Measurements from ENCODE around the gene CYP4F12. TPM values are rescaled to one million over a fixed set of nuclear protein-coding genes. Genes with fewer than 3 reads are reported as not detected.

Gene CYP4F12, protein sequence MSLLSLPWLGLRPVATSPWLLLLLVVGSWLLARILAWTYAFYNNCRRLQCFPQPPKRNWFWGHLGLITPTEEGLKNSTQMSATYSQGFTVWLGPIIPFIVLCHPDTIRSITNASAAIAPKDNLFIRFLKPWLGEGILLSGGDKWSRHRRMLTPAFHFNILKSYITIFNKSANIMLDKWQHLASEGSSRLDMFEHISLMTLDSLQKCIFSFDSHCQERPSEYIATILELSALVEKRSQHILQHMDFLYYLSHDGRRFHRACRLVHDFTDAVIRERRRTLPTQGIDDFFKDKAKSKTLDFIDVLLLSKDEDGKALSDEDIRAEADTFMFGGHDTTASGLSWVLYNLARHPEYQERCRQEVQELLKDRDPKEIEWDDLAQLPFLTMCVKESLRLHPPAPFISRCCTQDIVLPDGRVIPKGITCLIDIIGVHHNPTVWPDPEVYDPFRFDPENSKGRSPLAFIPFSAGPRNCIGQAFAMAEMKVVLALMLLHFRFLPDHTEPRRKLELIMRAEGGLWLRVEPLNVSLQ
- polyA plus RNA-seq (2013, experiment 1 of 2; ENCODE audit: insufficient read length), result not detected
- not detected for polyA plus RNA-seq (2013, experiment 2 of 2; ENCODE audit: insufficient read length)

- no peak for DNase-seq
These were observed at the start of gene CYP4F12 for GRCh38 chr19:15672580-15673175. CYP4F12 (plus strand) TSS chr19:15673087; CDS start chr19:15673530, 443 bp downstream.

DNA sequence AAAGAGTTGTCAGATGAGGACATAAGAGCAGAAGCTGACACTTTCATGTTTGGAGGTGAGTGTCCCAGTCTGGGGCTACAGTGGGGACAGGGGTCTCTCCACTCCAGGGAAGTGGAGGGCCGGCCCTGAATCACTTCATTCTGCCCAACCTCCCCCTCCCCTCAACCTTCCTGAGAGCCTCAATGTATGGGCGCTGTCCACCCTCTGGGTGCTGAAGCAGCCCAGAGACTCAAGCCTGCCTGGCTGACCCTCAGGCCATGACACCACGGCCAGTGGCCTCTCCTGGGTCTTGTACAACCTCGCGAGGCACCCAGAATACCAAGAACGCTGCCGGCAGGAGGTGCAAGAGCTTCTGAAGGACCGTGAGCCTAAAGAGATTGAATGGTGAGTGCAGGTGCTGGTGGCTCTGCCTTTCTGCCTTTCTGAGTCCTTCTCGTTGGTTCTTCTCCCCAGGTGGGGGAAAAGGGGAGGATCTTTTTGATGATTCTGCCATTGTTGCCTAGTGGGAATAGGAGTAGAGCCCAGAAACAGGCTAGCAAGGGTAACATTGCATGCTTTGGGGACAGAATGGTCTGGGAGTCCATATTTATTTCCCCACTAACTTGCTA, 49.1 kb upstream of the CYP4F12 start:
- no peak for DNase-seq

- DNase-seq, result no peak
These were observed 44.5 kb upstream of the CYP4F12 start for GRCh38 chr19:15628236-15629002.

DNA sequence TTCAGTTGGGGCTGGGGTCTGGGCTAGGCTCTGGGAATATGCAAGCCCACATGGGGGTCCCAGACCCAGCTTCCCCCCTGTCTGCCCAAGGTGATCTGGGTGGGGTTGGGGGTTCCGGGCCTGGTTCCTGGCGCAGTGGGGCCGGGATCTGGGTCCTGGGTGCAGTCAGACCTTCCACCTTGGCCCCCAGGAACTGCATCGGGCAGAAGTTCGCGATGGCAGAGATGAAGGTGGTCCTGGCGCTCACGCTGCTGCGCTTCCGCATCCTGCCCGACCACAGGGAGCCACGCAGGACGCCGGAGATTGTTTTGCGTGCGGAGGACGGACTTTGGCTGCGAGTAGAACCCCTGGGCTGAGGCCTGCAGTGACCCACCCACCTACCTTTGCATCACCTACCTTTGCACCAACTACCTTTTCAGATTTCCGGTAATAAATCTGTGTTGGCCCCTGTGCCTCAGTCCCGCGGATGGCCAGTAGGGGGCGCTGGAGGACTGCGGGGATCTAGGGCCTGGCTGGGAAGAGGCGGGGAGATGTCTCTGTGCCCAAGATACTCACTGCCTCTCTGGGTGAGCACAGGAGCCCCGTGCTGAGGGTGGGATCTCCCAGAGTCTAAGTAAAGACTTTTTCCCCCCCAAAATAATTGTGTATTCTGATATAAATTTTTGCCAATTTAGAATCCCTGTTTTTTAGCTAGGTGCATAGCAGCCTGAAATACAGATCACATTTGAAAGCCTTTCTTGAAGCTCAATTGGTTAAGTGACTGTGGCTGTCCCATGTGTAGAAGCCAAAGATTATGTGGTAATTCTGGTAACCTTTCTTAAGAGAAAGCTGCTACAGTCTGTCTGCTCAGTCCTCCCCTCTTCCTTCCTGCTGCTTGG, 43.6 kb upstream of the CYP4F12 start:
- DNase-seq, result peak; percentile 36

- peak; percentile 7 for DNase-seq
These were observed 41.1 kb upstream of the CYP4F12 start for GRCh38 chr19:15631817-15632216.

GRCh38 chr19:15633082-15633835, 39.6 kb upstream of the CYP4F12 start:
- DNase-seq, result no peak

DNA sequence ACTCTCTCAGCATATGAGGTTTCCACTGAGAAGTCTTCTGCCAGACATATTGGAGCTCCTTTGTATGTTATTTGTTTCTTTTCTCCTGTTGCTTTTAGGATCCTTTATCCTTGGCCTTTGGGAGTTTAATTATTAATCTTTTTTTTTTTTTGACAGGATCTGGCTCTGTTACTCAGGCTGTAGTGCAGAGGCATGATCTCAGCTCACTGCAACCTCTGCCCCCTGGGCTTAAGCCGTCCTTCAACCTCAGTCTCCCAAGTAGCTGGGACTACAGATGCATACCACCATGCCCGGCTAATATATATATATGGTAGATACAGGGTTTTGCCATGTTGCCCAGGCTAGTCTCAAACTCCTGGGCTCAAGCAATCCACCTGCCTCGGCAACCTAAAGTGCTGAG, 38.8 kb upstream of the CYP4F12 start:
- DNase-seq, result no peak

GRCh38 chr19:15635016-15635805, 37.7 kb upstream of the CYP4F12 start:
- no peak for DNase-seq

DNA sequence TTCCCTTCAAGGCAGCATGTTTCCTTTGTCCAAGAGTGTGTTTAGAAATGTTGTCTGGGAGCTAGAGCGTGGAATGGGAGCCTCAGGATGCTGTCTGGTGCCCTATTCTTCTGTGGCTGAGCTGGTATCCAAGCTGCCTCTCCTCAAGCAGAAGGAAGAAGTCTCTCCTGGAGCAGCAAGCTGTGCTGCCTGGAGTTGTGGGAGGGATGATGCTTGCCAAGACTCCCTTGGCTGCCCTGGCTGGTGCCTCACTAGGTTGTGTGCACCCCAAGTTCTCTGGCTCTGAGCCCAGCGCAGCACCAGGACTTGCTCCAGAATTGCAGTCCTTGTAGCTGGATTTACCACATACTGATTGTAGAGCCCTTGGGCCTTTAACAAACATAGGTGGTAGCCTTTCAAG, 36.9 kb upstream of the CYP4F12 start:
- no peak for DNase-seq

DNA sequence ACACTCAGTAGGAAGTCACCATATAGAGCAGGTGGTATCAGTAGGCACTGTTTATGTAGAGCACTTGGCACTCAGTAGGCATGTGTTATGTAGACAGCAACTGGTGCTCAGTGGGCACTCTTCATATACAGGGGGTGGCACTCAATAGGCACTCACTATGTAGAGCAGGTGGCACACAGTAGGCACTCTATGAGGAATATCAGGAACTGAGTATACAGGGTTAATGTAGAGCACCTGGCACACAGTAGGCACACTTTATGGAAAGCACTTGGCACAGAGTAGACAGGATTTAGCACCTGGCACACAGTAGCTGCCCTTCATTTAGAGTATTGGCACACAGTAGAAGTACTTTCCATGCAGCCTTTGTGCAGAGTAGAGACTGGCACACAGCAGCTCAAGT, 33.3 kb upstream of the CYP4F12 start:
- DNase-seq, result no peak

DNA sequence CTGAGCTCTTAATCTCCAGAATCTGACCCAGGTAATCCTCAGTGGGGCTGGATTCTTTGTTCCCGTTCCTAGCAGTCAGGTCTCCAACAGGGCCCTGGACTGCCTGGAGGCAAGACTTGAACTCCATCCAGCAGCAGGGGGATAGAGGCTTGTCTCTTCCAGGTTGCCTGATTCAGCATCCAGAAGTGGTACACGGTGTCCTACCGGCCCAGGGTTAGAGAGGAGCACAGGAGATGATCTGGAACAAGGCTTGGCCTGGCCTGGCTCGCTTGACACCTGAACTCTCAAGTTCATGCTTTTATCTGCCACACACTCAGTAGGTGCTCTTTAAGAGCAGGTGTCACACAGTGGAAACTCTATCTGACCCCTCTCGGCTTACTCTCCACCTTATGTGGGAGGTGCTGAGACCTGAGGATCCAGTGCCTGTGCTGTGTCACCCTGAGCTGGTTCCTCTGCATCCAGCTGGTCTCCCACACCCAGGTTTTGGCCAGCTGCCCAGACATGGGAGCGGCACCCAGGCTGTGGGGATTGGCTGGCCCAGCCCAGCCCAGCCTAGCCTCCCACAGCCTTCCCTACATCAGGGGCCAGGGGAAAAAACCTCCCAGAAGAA, 32.5 kb upstream of the CYP4F12 start, which contains the start of gene CYP4F3:
TSS of gene CYP4F3 (plus strand) at position 604 of the 610 bp plus-strand sequence. CDS start 519 bp downstream, outside the sequence.
- no peak for DNase-seq

DNA sequence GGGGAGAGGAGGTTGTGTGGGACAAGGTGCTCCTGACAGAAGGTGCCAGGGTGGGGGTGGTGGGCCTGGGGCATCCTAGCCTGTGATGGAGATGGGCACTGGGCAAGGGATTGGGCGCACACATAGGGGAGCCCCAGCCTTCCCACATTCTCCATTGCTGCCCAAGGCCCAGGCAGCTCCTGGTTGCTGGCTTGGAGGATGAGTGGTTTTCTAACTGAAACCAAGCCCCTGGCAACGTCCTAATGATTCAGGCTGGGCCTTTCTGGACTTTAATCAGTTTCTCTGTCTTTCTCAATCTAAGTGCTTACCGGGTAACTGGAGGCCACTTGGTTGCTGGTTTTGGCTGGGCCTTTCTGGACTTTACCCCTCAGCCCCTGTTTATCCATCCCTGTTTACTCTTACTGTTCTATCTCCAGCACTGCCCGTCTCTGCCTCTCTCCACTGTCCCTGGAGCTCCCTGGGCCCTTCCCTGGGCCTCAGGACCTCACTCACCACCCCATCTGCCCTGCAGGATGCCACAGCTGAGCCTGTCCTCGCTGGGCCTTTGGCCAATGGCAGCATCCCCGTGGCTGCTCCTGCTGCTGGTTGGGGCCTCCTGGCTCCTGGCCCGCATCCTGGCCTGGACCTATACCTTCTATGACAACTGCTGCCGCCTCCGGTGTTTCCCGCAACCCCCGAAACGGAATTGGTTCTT, 31.8 kb upstream of the CYP4F12 start:
- DNase-seq, result no peak

DNA sequence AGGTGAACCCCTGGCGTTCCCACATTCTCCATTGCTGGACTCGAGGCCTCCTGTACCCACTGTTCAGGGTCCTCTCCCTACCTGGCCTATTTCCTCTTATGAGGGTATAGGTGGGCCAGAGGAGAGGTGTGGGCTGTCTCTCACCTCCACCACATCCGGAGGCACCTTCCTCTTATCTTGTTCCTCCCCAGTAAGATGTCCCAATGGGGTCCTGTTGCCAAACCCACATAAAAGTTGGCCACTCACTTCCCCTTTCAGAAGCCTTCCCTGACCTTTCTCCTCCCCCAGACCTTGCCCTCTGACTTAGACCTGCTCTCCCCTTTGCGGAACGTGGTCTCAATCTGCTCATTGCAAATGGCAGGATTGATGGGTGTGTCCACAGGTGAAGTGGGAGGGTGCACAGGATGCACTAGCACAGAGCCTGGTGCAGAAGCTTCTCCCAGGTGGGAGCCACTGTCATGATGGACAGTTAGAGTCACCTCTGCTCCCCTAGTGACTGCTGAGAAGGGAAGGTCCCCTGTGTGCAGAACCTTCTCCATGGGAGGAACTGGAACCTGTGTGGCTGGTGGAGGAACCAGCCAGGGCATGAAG, 30.9 kb upstream of the CYP4F12 start:
- DNase-seq, result no peak

- no peak for DNase-seq
These were observed 30.1 kb upstream of the CYP4F12 start for GRCh38 chr19:15642807-15643206.

DNA sequence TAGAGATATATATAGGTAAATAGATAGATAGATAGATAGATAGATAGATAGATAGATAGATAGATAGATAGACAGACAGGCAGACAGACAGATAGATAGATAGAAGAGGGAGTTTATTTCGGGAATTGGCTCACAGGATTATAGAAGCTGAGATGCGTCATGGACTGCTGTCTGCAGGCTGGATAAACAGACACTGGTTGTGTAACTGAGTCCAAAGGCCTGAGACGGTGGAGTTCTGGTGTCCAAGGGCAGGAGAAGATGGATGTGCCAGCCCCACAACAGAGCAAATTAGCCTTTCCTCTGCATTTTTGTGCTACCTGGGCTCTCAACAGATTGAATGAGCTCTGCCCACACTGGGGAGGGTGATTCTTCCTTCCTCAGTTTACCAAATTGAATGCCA, 29.5 kb upstream of the CYP4F12 start:
- DNase-seq, result no peak

- no peak for DNase-seq
These were observed 28.7 kb upstream of the CYP4F12 start for GRCh38 chr19:15644066-15644741.

GRCh38 chr19:15644816-15645215, 28.1 kb upstream of the CYP4F12 start:
- DNase-seq, result no peak

- no peak for DNase-seq
These were observed 23.4 kb upstream of the CYP4F12 start for GRCh38 chr19:15649526-15649925.

Measured in fibroblast of skin of back (primary cell).